Testis (tissue), 3 donors: ENCODE data around the gene EYA3. TPM values are rescaled to one million over a fixed set of nuclear protein-coding genes. Genes with fewer than 3 reads are reported as not detected.

Experiments used
- DNase-seq: peaks from one replicate; pipeline ENCODE4 v3.0.0-alpha.2; 2019
- H3K27ac ChIP-seq, 2 donors: fragments of 200-600 bp; sonication (generic); one replicate each; pipeline ENCODE4 v1.5.1; 2019
- H3K27me3 ChIP-seq: fragments of 200-600 bp; sonication (generic); one replicate; pipeline ENCODE4 v1.5.1; 2019
- H3K36me3 ChIP-seq: fragments of 200-600 bp; sonication (generic); one replicate; pipeline ENCODE4 v1.5.1; 2017; ENCODE audit warnings: low read depth; ENCODE audit errors: missing control alignments
- H3K4me1 ChIP-seq: fragments of 200-600 bp; sonication (generic); one replicate; pipeline ENCODE4 v1.5.1; 2019
- H3K4me3 ChIP-seq, 2 donors: fragments of 200-600 bp; sonication (generic); one replicate each; pipeline ENCODE4 v1.5.1; 2017 to 2019
- H3K9me3 ChIP-seq: fragments of 200-600 bp; sonication (generic); one replicate; pipeline ENCODE4 v1.5.1; 2017
- POLR2A ChIP-seq: fragments of 450-650 bp; IDR thresholded peaks from one replicate; pipeline ENCODE4 v1.6.1; 2017; ENCODE audit warnings: antibody characterized with exemption, mild to moderate bottlenecking, moderate library complexity
- WGBS, 2 donors: methylation state at CpG; one replicate each; pipeline ENCODE4 v1.1.5; 2018; 5-methylcytosine and 5-hydroxymethylcytosine counted together
- intact Hi-C: fragments of 100-400 bp; cut with DNase I; formaldehyde crosslinking; loops from one replicate; pipeline ENCODE4 v1.15.1; 2023; ENCODE audit warnings: low total_unique reads
- polyA plus RNA-seq: library from polyadenylated mRNA; stranded (reverse); fragments of 350-450 nt; fragmentation: Illumina TruSeq; extraction: RNeasy Lipid Tissue Mini Kit (QIAGEN cat#74804); gene quantifications from one replicate; pipeline ENCODE4 v1.2.3, GENCODE V29; 2014; ENCODE audit warnings: low read depth, low replicate concordance; ENCODE audit not compliant: insufficient read depth
- total RNA-seq, 2 donors: library from RNA; depleted of rRNA; stranded (reverse); fragments of >200 nt; gene quantifications; one replicate each; pipeline ENCODE4 v1.2.3, GENCODE V29; 2016
- TF ChIP-seq, protein P1 (sequence below), 3 experiments: fragments of 450-650 bp in 2 of 3; fragments of 200-600 bp in 1 of 3; sonication (generic) in 1 of 3; IDR thresholded peaks; one replicate each; pipeline ENCODE4 v1.5.1; 2016 to 2019; ENCODE audit warnings: antibody characterized with exemption in 3 of 3, mild to moderate bottlenecking in 2 of 3, moderate library complexity in 1 of 3

The EYA3 gene
- total and polyA plus RNA-seq, 3 donors from 2014 or later, result 28.3 to 41.9 (median 31.5) TPM

DNA sequence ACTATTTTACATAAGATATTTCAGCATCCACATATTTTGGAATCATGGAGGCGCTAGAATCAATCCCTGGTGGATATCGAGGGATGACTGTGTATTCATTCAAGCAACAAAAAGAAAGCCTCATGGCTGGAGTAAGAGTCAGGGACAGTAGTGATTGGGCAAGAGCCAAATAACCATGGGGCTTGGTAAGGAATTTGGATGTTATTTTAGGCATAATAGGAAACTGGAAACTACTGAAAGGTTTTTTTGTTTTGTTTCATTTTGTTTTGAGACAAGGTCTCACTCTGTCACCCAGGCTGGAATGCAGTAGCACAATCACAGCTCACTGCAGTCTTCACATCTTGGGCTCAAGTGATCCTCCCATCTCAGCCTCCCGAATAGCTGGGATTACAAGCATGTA, 33.8 kb upstream of the EYA3 start:
- intact Hi-C loops, result no loop called here
- Histone ChIP-seq H3K9me3 (no peaks in the 10 kb centered on the region), H3K4me1 (peaks cover 4% of the 10 kb centered on the region), H3K27ac (no peak overlapping the region), H3K27me3 (no peaks in the 10 kb centered on the region), H3K4me3 (no peak overlapping the region), H3K36me3 (no peaks in the 10 kb centered on the region)
- DNase-seq, result no peak
- 47 to 64% methylated on average over 3 of the region's 3 CpGs for WGBS, 2 donors
- TF ChIP-seq, protein P1, sequence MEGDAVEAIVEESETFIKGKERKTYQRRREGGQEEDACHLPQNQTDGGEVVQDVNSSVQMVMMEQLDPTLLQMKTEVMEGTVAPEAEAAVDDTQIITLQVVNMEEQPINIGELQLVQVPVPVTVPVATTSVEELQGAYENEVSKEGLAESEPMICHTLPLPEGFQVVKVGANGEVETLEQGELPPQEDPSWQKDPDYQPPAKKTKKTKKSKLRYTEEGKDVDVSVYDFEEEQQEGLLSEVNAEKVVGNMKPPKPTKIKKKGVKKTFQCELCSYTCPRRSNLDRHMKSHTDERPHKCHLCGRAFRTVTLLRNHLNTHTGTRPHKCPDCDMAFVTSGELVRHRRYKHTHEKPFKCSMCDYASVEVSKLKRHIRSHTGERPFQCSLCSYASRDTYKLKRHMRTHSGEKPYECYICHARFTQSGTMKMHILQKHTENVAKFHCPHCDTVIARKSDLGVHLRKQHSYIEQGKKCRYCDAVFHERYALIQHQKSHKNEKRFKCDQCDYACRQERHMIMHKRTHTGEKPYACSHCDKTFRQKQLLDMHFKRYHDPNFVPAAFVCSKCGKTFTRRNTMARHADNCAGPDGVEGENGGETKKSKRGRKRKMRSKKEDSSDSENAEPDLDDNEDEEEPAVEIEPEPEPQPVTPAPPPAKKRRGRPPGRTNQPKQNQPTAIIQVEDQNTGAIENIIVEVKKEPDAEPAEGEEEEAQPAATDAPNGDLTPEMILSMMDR (IDR thresholded peaks at IDR 0.05), result no peak
- no peak for TF ChIP-seq POLR2A

DNA sequence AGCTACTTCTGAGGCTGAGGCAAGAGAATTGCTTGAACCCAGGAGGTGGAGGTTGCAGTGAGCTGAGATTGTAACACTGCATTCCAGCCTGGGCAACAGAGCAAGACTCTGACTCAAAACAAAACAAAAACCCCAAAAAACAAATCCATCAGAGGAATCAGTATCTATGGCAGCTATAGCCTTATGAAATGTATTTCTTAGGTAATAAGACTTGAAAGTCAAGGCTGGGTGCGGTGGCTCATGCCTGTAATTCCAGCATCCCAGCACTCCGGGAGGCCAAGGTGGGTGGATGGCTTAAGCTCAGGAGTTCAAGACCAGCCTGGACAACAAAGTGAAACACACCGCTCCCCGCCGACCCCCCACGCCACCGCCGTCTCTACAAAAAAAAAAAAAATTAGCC, 31.1 kb upstream of the EYA3 start:
- no peak for DNase-seq
- no peaks in the 10 kb centered on the region for H3K36me3 ChIP-seq
- H3K9me3 ChIP-seq, result no peaks in the 10 kb centered on the region
- no peaks in the 10 kb centered on the region for H3K27me3 ChIP-seq
- TF ChIP-seq POLR2A, result no peak
- TF ChIP-seq, protein P1 (IDR thresholded peaks at IDR 0.05), result no peak
- H3K4me1 ChIP-seq, result peaks cover 4% of the 10 kb centered on the region
- no peak overlapping the region for H3K4me3 ChIP-seq
- intact Hi-C loops, result no loop called here
- no peak overlapping the region for H3K27ac ChIP-seq
- WGBS, 2 donors, result 92 to 94% methylated on average over 8 of the region's 8 CpGs

DNA sequence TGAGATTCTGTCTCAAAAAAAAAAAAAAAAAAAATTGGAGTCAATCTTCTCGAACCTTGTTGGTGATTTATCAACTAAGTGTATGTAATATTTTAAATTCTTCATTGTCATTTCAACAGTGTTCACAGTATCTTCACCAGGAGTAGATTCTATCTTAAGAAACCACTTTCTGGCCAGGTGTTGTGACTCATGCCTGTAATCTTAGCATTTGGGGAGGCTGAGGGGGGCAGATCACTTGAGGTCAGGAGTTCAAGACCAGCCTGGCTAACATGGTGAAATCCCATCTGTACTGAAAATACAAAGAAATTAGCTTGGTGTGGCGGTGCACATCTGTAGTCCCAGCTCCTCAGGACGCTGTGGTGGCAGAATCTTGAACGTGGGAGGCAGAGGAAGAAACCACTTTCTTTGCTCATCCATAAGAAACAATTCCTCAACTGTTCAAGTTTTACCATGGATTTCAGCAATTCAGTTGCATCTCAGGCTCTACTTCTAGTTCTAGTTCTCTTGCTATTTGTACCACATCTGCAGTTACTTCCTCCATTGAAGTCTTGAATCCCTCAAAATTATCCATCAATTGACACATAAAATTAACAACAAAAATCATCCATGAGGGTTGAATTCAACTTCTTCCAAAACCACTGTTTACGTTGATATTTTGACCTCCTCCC, 30.4 kb upstream of the EYA3 start:
- TF ChIP-seq, protein P1 (IDR thresholded peaks at IDR 0.05), result no peak
- no peak for TF ChIP-seq POLR2A
- Histone ChIP-seq H3K27me3 (no peaks in the 10 kb centered on the region), H3K36me3 (no peaks in the 10 kb centered on the region), H3K27ac (no peak overlapping the region), H3K4me3 (no peak overlapping the region), H3K4me1 (peaks cover 3% of the 10 kb centered on the region), H3K9me3 (no peaks in the 10 kb centered on the region)
- intact Hi-C loops, result no loop called here
- no peak for DNase-seq
- 83 to 87% methylated on average over 5 of the region's 5 CpGs for WGBS, 2 donors

DNA sequence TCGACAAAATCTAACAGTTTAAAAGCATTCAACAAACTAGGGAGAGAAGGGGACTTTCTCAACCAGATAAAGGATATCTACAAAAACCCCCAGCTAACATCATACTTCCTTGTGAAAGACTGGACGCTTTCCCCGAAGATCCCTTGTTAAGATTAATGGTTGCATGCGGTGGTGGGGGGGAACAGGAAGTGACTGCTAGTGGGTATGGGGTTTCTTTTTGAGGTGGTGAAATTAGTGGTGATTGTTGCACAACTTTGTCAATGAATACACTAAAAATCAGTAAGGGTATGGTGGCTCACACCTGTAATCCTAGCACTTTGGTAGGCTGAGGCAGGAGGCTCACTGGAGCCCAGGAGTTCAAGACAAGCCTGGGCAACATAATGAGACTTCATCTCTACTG, 26.9 kb upstream of the EYA3 start:
- H3K4me1 ChIP-seq, result no peaks in the 10 kb centered on the region
- H3K36me3 ChIP-seq, result no peaks in the 10 kb centered on the region
- no peaks in the 10 kb centered on the region for H3K27me3 ChIP-seq
- H3K4me3 ChIP-seq, result no peak overlapping the region
- no peak for TF ChIP-seq POLR2A
- TF ChIP-seq, protein P1 (IDR thresholded peaks at IDR 0.05), result no peak
- no peak for DNase-seq
- intact Hi-C loops, result no loop called here
- no peaks in the 10 kb centered on the region for H3K9me3 ChIP-seq
- H3K27ac ChIP-seq, result no peak overlapping the region
- 61 to 63% methylated on average over 4 of the region's 4 CpGs for WGBS, 2 donors

DNA sequence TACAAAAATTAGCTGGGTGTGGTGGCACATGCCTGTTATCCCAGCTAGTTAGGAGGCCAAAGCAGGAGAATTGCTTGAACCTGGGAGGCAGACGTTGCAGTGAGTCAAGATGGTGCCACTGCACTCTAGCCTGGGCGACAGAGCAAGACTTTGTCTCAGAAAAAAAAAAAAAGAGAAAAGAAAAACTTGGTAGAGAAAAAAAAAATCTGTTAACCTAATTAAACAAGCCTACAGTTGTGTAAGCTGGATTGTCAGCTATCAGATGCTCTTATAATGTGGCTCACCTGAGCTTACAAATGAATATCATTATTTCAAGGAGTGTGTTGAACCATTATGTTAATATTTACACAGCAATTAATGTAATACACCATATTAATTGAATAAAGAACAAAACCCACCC, 26.4 kb upstream of the EYA3 start:
- Histone ChIP-seq H3K4me1 (no peaks in the 10 kb centered on the region), H3K27me3 (no peaks in the 10 kb centered on the region), H3K36me3 (no peaks in the 10 kb centered on the region), H3K27ac (no peak overlapping the region), H3K4me3 (no peak overlapping the region), H3K9me3 (no peaks in the 10 kb centered on the region)
- intact Hi-C loops, result no loop called here
- 78 to 92% methylated on average over 2 of the region's 2 CpGs for WGBS, 2 donors
- TF ChIP-seq, protein P1 (IDR thresholded peaks at IDR 0.05), result no peak
- TF ChIP-seq POLR2A, result no peak
- DNase-seq, result no peak
